Small intestine (tissue), 16 donors: ENCODE data around the gene GALNT5. TPM values are rescaled to one million over a fixed set of nuclear protein-coding genes. Genes with fewer than 3 reads are reported as not detected.

Experiments
- DNase-seq, 2 donors: peaks; one replicate each; pipeline versions ENCODE4 v3.0.0 to v3.0.0-alpha.2; 2013
- FAIRE-seq: peaks from 2 replicates; lab custom pipeline; 2012; peaks lifted over from hg19 to GRCh38; lab: Jason Lieb, UNC
- H3K27ac ChIP-seq, 3 donors: one replicate each; pipeline ENCODE4 v1.5.1; 2013; ENCODE audit warnings: low read length in 2 of 3, mild to moderate bottlenecking in 2 of 3, control low read depth in 1 of 3, inconsistent platforms in 1 of 3, low read depth in 1 of 3, moderate library complexity in 1 of 3
- H3K27me3 ChIP-seq, 3 donors: one replicate each; pipeline ENCODE4 v1.6.1; 2013; ENCODE audit warnings: low read length in 3 of 3, inconsistent platforms in 1 of 3; ENCODE audit not compliant: control insufficient read depth in 3 of 3, insufficient read depth in 3 of 3
- H3K36me3 ChIP-seq, 3 donors: one replicate each; pipeline ENCODE4 v1.6.1; 2013; ENCODE audit warnings: low read length in 3 of 3, inconsistent platforms in 1 of 3, low read depth in 1 of 3, mild to moderate bottlenecking in 1 of 3, moderate library complexity in 1 of 3; ENCODE audit not compliant: control insufficient read depth in 3 of 3, insufficient read depth in 2 of 3
- H3K4me1 ChIP-seq, 3 donors: one replicate each; pipeline ENCODE4 v1.6.1; 2013; ENCODE audit warnings: low read length in 2 of 3, inconsistent platforms in 1 of 3, low read depth in 1 of 3, mild to moderate bottlenecking in 1 of 3, moderate library complexity in 1 of 3; ENCODE audit not compliant: control insufficient read depth in 3 of 3, insufficient read depth in 2 of 3
- H3K4me3 ChIP-seq, 3 donors: one replicate each; pipeline ENCODE4 v1.5.1; 2013; ENCODE audit warnings: low read length in 3 of 3, control low read depth in 1 of 3, inconsistent platforms in 1 of 3, low read depth in 1 of 3, mild to moderate bottlenecking in 1 of 3, moderate library complexity in 1 of 3
- H3K9me3 ChIP-seq, 2 donors: one replicate each; pipeline ENCODE4 v1.6.1; 2013; ENCODE audit warnings: low read depth in 1 of 2, low read length in 1 of 2; ENCODE audit not compliant: control insufficient read depth in 2 of 2, insufficient read depth in 1 of 2
- WGBS, 3 donors: extraction: QIAGEN DNeasy Blood & Tissue Kit; methylation state at CpG; one replicate each; pipeline ENCODE4 v1.1.7; 2013; 5-methylcytosine and 5-hydroxymethylcytosine counted together
- long read RNA-seq, 10 donors: transcript quantifications; one replicate each; lab custom pipeline, GENCODE V29; 2026
- polyA plus RNA-seq, 4 donors: library from polyadenylated mRNA; stranded (reverse) in 3 of 4; unstranded in 1 of 4; fragments of 200-250 nt in 3 of 4; fragments of 120-200 nt in 1 of 4; gene quantifications; one replicate each; pipeline versions ENCODE4 v1.2.1 to v1.2.3, GENCODE V29; 2013
- donor health status: healthy with polysubstance abuse.
- donor health status: control.
- donor health status: control.
- donor health status: Bipolar disorder and iron deficiency.
- donor health status: healthy.

Gene GALNT5, protein sequence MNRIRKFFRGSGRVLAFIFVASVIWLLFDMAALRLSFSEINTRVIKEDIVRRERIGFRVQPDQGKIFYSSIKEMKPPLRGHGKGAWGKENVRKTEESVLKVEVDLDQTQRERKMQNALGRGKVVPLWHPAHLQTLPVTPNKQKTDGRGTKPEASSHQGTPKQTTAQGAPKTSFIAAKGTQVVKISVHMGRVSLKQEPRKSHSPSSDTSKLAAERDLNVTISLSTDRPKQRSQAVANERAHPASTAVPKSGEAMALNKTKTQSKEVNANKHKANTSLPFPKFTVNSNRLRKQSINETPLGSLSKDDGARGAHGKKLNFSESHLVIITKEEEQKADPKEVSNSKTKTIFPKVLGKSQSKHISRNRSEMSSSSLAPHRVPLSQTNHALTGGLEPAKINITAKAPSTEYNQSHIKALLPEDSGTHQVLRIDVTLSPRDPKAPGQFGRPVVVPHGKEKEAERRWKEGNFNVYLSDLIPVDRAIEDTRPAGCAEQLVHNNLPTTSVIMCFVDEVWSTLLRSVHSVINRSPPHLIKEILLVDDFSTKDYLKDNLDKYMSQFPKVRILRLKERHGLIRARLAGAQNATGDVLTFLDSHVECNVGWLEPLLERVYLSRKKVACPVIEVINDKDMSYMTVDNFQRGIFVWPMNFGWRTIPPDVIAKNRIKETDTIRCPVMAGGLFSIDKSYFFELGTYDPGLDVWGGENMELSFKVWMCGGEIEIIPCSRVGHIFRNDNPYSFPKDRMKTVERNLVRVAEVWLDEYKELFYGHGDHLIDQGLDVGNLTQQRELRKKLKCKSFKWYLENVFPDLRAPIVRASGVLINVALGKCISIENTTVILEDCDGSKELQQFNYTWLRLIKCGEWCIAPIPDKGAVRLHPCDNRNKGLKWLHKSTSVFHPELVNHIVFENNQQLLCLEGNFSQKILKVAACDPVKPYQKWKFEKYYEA
- 10 to 100 TPM in 1 of 4 donors, 1 to 10 TPM in 1, under 1 TPM in 2; 0.67 to 29.2 (median 2.3) TPM for polyA plus RNA-seq
- long read RNA-seq, donor 1, result 0 reads
- long read RNA-seq, donor 2, full-length matches to known transcripts, result 1 of 1 reads
- long read RNA-seq, donor 2, partial matches to known transcripts, result 0 of 1 reads
- long read RNA-seq, donor 2, other reads (novel, unspliced or antisense), result 0 of 1 reads
- long read RNA-seq, donor 3, full-length matches to known transcripts, result 1 of 1 reads
- long read RNA-seq, donor 3, partial matches to known transcripts, result 0 of 1 reads
- long read RNA-seq, donor 3, other reads (novel, unspliced or antisense), result 0 of 1 reads
- long read RNA-seq, donor 4, result 0 reads
- long read RNA-seq, donor 5, result 0 reads
- long read RNA-seq, donor 6, full-length matches to known transcripts, result 3 of 3 reads
- long read RNA-seq, donor 6, partial matches to known transcripts, result 0 of 3 reads
- long read RNA-seq, donor 6, other reads (novel, unspliced or antisense), result 0 of 3 reads
- long read RNA-seq, donor 7, result 0 reads
- long read RNA-seq, donor 8, full-length matches to known transcripts, result 1 of 1 reads
- long read RNA-seq, donor 8, partial matches to known transcripts, result 0 of 1 reads
- long read RNA-seq, donor 8, other reads (novel, unspliced or antisense), result 0 of 1 reads
- long read RNA-seq, donor 9, result 0 reads
- long read RNA-seq, donor 10, full-length matches to known transcripts, result 8 of 8 reads
- long read RNA-seq, donor 10, partial matches to known transcripts, result 0 of 8 reads
- long read RNA-seq, donor 10, other reads (novel, unspliced or antisense), result 0 of 8 reads

GRCh38 chr2:157257312-157258252 is at the start of gene GALNT5:
GALNT5 (plus strand) TSS chr2:157257705; CDS start chr2:157258083, 378 bp downstream.
- FAIRE-seq, result no peak
- peak within 1 kb of the TSS in 2 of 3 donors; percentile 9 to 11 for H3K27ac ChIP-seq
- peak within 1 kb of the TSS; percentile 32 to 47 (median 38) for H3K4me3 ChIP-seq

DNA sequence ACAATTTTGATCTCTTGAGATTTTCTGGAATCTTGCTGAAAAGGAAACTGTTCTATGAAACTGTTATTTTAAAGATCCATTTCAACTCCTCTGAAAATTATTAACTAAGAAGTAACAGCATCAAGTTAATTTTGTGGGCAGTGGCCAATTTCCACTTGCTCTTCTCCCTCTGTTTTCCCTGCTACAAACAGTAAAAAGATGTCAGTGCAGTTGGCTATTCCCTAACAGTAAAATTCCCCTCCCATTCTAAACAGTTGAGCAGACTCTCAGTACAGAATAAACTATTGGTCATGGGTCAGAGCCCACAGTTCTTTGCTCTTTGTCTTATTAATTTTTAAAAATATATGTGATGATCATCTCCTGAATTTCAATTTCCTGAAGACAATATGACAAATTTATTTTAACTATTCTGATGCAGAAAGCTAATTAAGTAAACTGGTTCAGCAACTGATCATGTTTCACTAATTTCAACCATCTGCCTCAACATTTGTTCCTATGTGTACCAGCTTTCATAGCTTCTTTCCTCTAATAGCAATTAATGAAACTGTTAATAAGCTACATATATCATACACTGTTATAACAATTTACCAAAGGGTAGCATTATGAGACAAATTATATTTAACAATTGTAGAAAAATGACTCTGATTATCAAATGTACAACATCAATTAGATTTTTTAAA is 41.1 kb upstream of the GALNT5 start:
- no peak overlapping the region for H3K27ac ChIP-seq
- H3K36me3 ChIP-seq, result no peaks in the 10 kb centered on the region
- no peak overlapping the region for H3K4me3 ChIP-seq
- no peaks in the 10 kb centered on the region for H3K27me3 ChIP-seq
- DNase-seq (no peak), FAIRE-seq (no peak)
- H3K9me3 ChIP-seq, result no peaks in the 10 kb centered on the region
- no peaks in the 10 kb centered on the region for H3K4me1 ChIP-seq

More at GRCh38 chr2:157257312-157258252, at the start of gene GALNT5:
- no peaks in the 10 kb centered on the region for H3K9me3 ChIP-seq
- WGBS, 3 donors, result 10 to 26% (median 16%) methylated on average over 15 of the region's 15 CpGs
- no peaks in the 10 kb centered on the region for H3K36me3 ChIP-seq
- no peaks in the 10 kb centered on the region for H3K27me3 ChIP-seq
- H3K4me1 ChIP-seq, result peaks cover 0 to 27% (median 4%) of the 10 kb centered on the region in 3 donors
- DNase-seq, result peak; percentile 37 to 73

DNA sequence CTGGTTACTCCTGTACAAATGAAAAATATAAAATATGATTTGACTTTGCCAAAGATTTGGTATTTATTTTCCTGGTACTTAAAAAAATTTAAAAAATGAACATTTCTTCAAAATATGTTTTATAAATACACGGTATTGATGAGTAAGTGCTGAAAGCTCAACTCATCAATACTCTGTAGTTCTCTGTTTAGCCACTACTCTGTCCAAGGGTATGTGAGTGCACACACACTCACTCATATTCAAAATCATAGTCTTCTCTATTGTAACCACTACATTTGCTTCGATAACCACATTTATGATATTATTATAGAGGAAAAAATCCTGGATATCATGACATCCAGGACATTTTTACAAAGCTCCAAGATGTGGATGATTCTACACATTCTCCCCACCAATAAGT is 40.1 kb upstream of the GALNT5 start:
- no peak for FAIRE-seq
- H3K27ac ChIP-seq, result no peak overlapping the region

GRCh38 chr2:157218911-157219310 is 38.6 kb upstream of the GALNT5 start:
- H3K27me3 ChIP-seq, result no peaks in the 10 kb centered on the region
- H3K4me1 ChIP-seq, result no peaks in the 10 kb centered on the region
- DNase-seq (no peak), FAIRE-seq (no peak)
- H3K9me3 ChIP-seq, result no peaks in the 10 kb centered on the region
- H3K36me3 ChIP-seq, result no peaks in the 10 kb centered on the region
- H3K4me3 ChIP-seq, result no peak overlapping the region
- H3K27ac ChIP-seq, result no peak overlapping the region
- 61 to 70% (median 68%) methylated on average over 2 of the region's 2 CpGs for WGBS, 3 donors

More for the DNA sequence above, 40.1 kb upstream of the GALNT5 start:
- Histone ChIP-seq H3K4me1 (no peaks in the 10 kb centered on the region), H3K36me3 (no peaks in the 10 kb centered on the region), H3K9me3 (no peaks in the 10 kb centered on the region), H3K27me3 (no peaks in the 10 kb centered on the region), H3K4me3 (no peak overlapping the region)
- DNase-seq, result no peak
- 89 to 94% (median 91%) methylated on average over 2 of the region's 2 CpGs for WGBS, 3 donors

- Histone ChIP-seq H3K27me3 (no peaks in the 10 kb centered on the region), H3K27ac (no peak overlapping the region), H3K4me1 (no peaks in the 10 kb centered on the region), H3K36me3 (no peaks in the 10 kb centered on the region), H3K4me3 (no peak overlapping the region), H3K9me3 (no peaks in the 10 kb centered on the region)
- FAIRE-seq, result no peak
- no peak for DNase-seq
- WGBS, 3 donors, result 64 to 71% (median 71%) methylated on average over 1 of the region's 1 CpG
Observed at GRCh38 chr2:157220502-157220901, 37.0 kb upstream of the GALNT5 start.

- Histone ChIP-seq H3K36me3 (no peaks in the 10 kb centered on the region), H3K4me1 (no peaks in the 10 kb centered on the region), H3K4me3 (no peak overlapping the region), H3K27ac (no peak overlapping the region), H3K9me3 (no peaks in the 10 kb centered on the region), H3K27me3 (no peaks in the 10 kb centered on the region)
- DNase-seq (no peak), FAIRE-seq (no peak)
- 62 to 84% (median 72%) methylated on average over 2 of the region's 2 CpGs for WGBS, 3 donors
Observed at GRCh38 chr2:157221394-157221988, 36.0 kb upstream of the GALNT5 start.
